Fibroblast of mammary gland (primary cell): ENCODE data around the gene CD68.

ENCODE experiments used
- DNase-seq: peaks from one replicate; pipeline ENCODE4 v3.0.0-alpha.2; 2010; ENCODE audit warnings: low read depth
- H3K4me3 ChIP-seq: 2 replicates; pipeline ENCODE4 v1.5.1; 2011; ENCODE audit warnings: low read depth, mild to moderate bottlenecking, low read length, moderate library complexity; ENCODE audit not compliant: control insufficient read depth
- CTCF ChIP-seq: conservative IDR thresholded peaks from 2 replicates; pipeline ENCODE4 v1.5.1; 2011; ENCODE audit warnings: low read depth, low read length, inconsistent platforms; ENCODE audit not compliant: control insufficient read depth, insufficient read depth

The CD68 gene

GRCh38 chr17:7563115-7563869, 16.1 kb upstream of the CD68 start:
- no peak for DNase-seq
- no peak overlapping the region for H3K4me3 ChIP-seq
- no peak for TF ChIP-seq CTCF

GRCh38 chr17:7569571-7569970, 9.9 kb upstream of the CD68 start:
- DNase-seq, result no peak
- no peak for TF ChIP-seq CTCF
- H3K4me3 ChIP-seq, result no peak overlapping the region

- DNase-seq, result no peak
- H3K4me3 ChIP-seq, result no peak overlapping the region
- no peak for TF ChIP-seq CTCF
These were observed 9.1 kb upstream of the CD68 start for GRCh38 chr17:7570351-7570750.

- no peak for TF ChIP-seq CTCF
- DNase-seq, result no peak
- H3K4me3 ChIP-seq, result peak overlapping the region; percentile 53
These were observed 7.2 kb upstream of the CD68 start for GRCh38 chr17:7572338-7572587.

- H3K4me3 ChIP-seq, result peak overlapping the region; percentile 93
- no peak for TF ChIP-seq CTCF
- peak; percentile 99 for DNase-seq
These were observed 6.7 kb upstream of the CD68 start for GRCh38 chr17:7572588-7573323.

GRCh38 chr17:7573324-7574080, 5.9 kb upstream of the CD68 start:
- peak overlapping the region; percentile 93 for H3K4me3 ChIP-seq
- peak; percentile 90 for DNase-seq
- TF ChIP-seq CTCF, result no peak
